B cell (primary cell): ENCODE measurements around the gene LKAAEAR1.

Source experiments
- CTCF ChIP-seq: fragments of 200-600 bp; IDR thresholded peaks from one replicate; pipeline ENCODE4 v1.8.0; 2022; ENCODE audit warnings: antibody characterized with exemption, mild to moderate bottlenecking
- EZH2 ChIP-seq: IDR thresholded peaks from 2 replicates; pipeline ENCODE4 v1.6.1; 2012; ENCODE audit warnings: borderline replicate concordance, low read depth, mild to moderate bottlenecking, moderate library complexity, low read length; ENCODE audit not compliant: insufficient read depth, poor library complexity, severe bottlenecking

- no peak for TF ChIP-seq CTCF
- TF ChIP-seq EZH2 = no peak
Measured at GRCh38 chr20:64106981-64107735, 23.0 kb upstream of the LKAAEAR1 start, which contains the start of gene NPBWR2.
